DMS153 (cell line): ENCODE data around the gene SLAMF6.

Source experiments
- DNase-seq: peaks from one replicate; lab custom pipeline; 2025; lab: John Stamatoyannopoulos, UW

Gene SLAMF6

GRCh38 chr1:160467576-160467975 lies 55.5 kb downstream of the SLAMF6 start:
- DNase-seq = no peak

GRCh38 chr1:160466961-160467360 lies 56.1 kb downstream of the SLAMF6 start:
- DNase-seq = no peak

GRCh38 chr1:160465123-160465522 lies 57.9 kb downstream of the SLAMF6 start:
- no peak for DNase-seq

- no peak for DNase-seq
Measured at GRCh38 chr1:160460683-160461287, 62.3 kb downstream of the SLAMF6 start.

- no peak for DNase-seq
Measured at GRCh38 chr1:160460214-160460642, 62.8 kb downstream of the SLAMF6 start.

GRCh38 chr1:160459687-160460086 lies 63.4 kb downstream of the SLAMF6 start:
- no peak for DNase-seq

- no peak for DNase-seq
Measured at GRCh38 chr1:160459056-160459455, 64.0 kb downstream of the SLAMF6 start.

- DNase-seq = no peak
Measured at GRCh38 chr1:160455153-160455517, 67.9 kb downstream of the SLAMF6 start.

GRCh38 chr1:160454371-160455152 lies 68.5 kb downstream of the SLAMF6 start:
- DNase-seq = no peak

GRCh38 chr1:160453443-160453842 lies 69.6 kb downstream of the SLAMF6 start:
- DNase-seq = no peak

GRCh38 chr1:160451859-160452232 lies 71.2 kb downstream of the SLAMF6 start:
- no peak for DNase-seq

GRCh38 chr1:160451119-160451858 lies 71.8 kb downstream of the SLAMF6 start:
- DNase-seq = peak; percentile 60

GRCh38 chr1:160449494-160449893 lies 73.6 kb downstream of the SLAMF6 start:
- DNase-seq = no peak

- no peak for DNase-seq
Measured at GRCh38 chr1:160446945-160447600, 76.0 kb downstream of the SLAMF6 start.

- DNase-seq = no peak
Measured at GRCh38 chr1:160439718-160440117, 83.3 kb downstream of the SLAMF6 start.

GRCh38 chr1:160438935-160439334 lies 84.1 kb downstream of the SLAMF6 start:
- DNase-seq = no peak

GRCh38 chr1:160438317-160438918 lies 84.6 kb downstream of the SLAMF6 start:
- DNase-seq = no peak

- DNase-seq = no peak
Measured at GRCh38 chr1:160437432-160438316, 85.4 kb downstream of the SLAMF6 start.

- DNase-seq = no peak
Measured at GRCh38 chr1:160436966-160437365, 86.1 kb downstream of the SLAMF6 start.
